Fibroblast of peridontal ligament (primary cell): ENCODE measurements around the gene SLC2A1.

Experiments
- DNase-seq: peaks from one replicate; pipeline ENCODE4 v3.0.0-alpha.2; 2010; ENCODE audit errors: extremely low read depth

The SLC2A1 gene

DNA sequence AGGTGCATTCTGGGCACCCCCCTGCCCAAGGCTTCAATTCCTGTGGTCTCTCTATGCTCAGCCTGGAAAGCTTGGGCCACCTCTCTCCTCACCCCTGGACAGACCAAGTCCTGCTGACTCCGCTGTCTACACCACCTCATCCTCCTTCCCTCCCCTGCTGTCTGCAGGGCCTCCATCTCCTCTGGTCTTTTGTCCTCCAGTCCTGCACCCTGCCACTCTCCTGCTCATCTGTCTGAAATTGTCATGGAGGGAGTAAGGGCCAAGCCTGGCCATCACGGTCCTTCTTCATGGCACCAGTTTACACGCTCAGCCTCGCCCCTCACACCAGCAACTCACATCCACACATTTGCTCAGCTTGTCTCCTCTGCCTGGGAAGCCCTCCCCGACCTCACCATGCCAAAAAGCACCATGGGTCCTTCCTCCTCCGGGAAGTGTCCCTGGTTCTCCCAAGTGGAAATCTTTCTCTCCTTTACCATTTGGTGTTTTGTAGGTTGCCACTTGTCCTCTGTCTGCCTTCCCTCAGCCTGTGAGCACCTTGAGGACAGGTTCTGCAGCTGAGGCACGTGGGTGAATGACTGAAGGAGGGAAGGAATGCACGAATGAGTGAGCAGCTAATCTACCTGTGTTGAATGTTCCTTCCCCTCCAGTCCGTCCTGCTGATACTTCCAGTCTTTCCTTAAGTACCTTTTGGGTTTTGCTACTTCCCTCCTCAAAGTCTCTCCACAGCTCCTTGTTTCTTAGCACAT lies 2.1 kb upstream of the SLC2A1 start:
- DNase-seq: no peak

DNA sequence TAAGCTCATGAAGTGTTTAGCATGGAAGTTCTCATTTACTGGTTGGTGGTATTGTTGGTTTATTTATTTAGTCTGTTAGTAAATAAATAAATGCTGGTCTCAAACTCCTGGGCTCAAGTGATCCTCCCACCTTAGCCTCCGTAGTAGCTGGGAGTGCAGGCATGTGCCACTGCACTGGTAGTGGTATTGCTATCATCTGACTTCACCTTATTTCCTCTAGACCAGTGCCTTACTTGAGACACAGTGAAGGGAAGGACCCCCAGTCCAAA lies 1.4 kb upstream of the SLC2A1 start:
- DNase-seq: no peak

DNA sequence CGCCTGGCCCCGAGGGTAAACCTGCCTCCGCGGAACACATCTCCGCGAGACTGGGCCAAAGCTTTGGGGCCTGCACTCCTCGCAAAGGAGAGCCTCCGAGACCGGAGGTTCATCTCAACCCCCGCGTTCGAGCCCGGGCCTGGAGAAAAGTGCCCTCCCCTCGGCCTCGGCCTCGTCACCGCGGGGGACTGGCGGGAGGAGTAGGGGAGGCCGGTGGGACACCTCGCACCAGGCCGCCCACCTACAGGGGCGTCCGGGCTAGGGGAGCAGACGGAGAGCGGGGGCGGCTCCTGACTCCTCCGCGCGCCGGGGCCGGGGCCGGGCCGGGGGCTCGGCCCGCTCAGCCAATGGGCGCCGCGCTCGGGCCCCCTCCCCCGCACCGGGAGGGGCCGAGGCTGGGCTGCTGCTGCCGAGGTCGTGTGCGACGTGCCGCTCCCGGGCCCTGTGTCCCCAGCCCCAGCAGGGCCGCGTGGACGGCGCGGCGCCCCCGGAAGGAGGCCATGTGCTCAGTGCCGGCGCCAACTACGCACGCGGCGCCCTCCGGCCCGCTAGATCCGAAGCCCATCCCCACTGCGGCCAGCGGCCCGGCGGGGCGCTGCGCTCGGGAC lies 684 bp downstream of the SLC2A1 start:
- DNase-seq: peak; percentile 24

DNA sequence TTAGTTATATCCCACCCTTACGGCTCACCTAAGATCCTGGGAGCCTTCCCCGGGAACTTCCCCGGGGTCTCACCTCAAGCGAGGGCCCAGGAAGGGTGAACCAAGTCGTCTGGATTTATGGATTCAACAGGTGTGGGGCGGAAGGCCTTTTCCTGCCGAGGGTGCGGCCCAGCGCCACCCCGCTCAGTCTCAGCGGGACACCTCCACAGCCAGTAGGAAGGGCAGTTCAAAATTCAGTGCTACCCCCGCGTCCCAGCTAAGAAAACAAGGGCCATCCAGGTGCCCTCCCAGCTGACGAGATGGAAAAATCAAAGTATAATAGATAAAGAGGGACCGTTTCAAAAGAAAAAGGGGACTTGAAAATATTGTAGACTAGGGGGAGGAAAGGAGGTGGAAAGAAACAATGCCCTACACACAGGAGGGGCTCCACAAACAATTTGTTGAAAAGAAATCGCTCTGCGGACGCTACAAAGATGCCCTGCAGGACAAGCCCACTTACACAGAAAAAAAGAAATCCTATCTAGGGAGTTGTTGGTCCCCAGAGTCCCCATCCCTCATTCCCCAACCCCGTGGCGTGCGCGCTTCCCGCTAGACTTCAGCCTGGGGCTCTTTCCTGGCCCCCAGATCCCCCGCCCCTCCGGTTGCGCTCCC lies 1.3 kb downstream of the SLC2A1 start:
- DNase-seq: no peak

DNA sequence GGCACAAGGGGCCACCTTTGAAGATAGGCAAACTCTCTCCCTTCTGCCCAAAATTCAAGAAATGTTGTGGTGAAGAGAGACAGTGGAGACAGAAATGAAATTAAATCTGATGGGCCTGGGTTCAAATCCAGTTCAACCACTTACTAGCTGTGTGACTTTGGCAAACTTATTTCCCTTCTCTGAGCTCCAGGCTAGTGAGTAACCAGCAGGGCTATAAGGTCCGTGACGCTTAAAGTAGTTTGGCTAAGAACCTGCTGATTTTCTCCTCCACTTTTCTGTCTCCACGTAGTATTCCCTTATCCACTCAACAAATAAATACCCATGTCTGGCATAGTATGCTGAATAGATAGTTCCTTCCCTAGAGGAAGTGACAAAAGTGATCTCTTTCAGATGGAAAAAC lies 1.9 kb downstream of the SLC2A1 start:
- no peak for DNase-seq

DNA sequence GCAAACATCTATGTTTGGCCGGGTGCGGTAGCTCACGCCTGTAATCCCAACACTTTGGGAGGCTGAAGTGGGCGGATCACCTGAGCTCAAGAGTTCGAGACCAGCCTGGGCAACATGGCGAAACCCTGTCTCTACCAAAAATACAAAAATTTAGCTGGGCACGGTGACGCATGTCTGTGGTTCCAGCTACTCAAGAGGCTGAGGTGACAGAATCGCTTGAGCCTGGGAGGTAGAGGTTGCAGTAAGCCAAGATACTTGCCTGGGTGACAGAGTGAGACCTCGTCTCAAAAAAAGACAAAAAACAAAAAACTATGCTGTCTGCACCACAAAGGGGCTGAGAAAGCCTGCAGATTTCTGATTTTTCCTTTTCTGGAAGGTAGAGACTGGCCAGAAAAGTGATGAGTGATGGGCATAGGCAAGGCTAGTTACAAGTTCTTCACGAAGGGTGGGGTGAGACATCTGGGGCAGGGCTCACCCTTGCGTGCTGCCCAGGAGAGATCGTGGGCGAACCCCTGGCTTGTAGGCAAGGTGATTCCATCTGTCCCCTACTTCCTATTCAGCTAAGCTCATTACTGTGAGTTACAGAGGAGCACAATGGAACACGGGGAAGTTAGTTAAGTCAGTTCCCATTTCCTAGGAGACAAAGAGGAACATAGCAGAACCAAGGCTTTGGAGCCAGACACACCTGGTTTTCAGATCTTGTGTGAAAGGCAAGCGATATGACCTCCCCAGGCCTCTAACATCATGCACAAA lies 3.2 kb downstream of the SLC2A1 start:
- DNase-seq: no peak

DNA sequence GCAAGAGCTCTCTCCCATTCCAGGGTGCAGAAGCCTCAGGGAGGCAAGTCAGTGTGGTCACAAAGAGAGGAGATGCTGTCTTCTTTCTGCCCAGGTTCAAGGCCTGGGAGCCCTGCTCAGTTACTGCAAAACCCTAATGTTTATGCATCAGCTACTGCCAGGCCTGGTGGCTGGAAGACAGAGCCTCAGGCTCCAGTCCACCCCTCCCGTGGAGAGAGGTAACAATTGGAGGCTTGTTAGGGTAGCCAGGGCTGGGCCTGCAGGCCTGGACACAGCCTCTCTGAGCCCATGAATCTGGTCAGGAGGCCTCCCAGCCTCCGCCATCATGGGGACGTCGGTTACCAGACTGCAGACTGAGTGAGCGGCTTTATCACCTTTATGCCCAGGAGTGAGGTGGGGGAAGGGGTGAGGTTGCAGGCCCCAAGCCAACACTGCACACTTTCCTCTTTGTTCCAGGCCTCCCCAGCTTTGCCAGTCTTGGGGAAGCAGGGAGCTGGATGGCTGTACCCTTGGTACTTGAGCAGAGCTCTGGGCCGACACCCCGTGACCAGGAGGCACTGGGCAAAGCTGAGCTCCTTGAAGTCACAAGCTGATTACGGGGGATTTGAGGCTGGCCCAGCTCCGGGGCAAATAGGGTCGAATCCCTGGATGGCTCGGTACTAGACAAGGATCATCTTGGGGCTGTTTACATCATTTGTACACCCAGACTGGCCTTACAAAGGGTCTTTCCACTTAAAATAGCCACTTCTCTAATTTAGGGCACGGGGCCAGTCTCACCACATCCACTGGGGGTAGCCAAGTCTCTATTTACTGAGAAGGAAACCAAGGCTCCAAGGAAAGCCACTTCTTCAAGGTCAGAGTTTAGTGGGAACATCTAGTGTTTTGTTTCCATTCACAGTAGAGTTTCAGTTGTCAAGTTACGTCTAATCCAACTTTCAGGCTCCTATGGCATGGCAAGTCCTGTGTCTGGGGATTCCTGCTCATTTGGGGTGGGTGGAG lies 5.2 kb downstream of the SLC2A1 start:
- no peak for DNase-seq

DNA sequence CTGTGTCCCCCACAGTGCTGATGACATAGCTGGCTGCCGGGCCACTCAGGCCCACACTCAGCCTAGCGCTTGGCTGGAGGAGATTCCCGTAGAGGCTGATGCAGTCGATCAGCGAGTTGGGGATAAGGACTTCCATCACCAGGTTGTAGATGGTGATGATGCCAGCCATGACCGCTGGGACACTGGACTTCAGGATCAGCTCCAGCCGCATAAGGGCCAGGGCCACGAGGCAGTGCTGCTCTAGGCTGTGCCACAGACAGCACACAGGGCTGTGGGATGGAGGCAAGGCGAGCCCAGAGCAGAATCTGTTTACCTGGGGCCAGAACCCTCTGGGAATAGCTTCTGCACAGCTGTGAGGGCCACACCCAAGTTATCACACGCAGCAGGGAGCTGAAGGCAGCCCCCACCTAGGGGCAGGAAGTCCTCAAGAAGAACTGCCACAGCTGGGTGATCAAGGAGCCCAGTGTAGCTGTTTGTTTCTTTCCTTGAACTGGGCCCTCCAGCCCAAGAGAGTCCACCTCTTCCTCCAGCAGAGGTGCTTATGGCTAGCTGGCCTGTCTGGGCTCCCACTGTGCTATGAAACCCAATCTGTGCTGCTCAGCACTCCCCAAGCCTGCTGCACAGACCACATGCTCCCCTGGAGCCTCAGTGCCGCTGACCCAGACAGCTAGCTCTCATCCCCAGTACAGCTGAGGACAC lies 6.2 kb downstream of the SLC2A1 start:
- DNase-seq: no peak

DNA sequence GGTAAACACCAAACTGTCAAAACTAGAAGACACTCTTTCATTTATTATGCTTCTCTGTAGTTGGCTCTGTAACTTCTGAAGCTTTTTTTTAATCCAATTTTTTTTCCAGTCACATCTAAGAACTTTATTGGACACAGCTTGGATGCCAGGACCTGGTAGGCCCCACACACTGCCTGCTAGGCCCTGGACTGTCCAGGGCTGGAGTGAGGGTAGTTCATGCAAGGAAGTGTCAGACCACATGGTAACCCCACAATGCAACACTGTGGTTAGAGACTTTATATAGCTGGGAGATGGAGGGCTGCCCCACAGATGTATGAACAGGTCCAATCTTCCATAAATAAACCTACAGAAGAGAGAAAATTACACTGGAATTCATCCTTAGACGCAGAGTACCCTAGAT lies 7.1 kb downstream of the SLC2A1 start:
- DNase-seq: no peak

DNA sequence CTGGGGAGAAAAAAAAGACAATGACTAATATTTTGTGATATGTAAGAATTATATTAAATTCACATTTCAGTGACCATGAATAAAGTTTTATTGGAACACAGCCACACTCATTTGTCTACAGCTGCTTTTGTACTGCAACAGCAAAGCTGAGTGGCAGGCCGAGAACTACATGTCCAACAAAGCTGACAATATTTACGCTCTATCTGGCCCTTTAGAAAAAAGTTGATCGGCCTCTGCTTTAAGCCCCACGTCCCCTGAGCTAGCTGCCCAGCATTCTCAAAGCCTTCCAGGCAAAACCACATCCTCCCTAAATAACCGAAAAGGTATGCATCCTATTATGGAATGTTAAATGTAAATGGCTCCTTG lies 8.6 kb downstream of the SLC2A1 start:
- DNase-seq: peak; percentile 45

DNA sequence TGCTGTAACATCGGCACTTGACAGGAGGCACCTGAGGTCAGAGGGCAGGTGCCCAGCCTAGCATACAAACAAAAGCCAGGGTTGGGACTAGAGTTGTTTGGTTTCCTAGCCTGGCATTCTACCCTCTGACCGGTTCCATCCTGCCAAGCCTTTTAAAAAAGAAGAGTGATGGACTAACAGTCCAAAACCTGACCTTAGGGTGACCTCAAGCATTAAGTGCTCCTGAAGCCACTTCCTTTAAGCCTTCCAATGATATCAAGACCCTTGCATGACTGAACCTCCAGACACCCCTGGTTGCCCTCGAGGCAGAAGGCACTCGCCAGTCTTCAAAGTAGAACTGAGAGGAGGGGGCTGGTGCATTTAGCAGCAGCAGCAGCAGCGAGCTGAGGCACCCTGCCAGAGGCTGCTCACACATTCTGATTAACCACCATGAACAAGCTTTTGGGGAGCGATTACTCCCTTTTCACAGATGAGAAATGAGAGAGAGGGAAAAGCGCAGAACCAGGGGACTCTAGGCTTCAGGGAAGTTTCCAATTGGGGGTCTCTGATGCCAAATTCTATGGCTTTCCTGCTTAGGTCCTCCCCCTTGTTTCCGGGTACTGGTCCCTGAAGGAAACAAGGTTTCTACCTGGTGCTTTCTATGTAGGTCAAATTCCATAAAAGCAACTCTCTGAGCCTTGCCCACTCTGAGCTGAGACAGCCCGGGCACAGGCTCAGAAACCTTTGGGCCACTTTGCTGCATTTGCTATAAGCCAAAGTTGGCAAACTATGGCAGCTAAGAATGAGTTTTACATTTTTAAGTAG lies 9.2 kb downstream of the SLC2A1 start:
- DNase-seq: no peak

DNA sequence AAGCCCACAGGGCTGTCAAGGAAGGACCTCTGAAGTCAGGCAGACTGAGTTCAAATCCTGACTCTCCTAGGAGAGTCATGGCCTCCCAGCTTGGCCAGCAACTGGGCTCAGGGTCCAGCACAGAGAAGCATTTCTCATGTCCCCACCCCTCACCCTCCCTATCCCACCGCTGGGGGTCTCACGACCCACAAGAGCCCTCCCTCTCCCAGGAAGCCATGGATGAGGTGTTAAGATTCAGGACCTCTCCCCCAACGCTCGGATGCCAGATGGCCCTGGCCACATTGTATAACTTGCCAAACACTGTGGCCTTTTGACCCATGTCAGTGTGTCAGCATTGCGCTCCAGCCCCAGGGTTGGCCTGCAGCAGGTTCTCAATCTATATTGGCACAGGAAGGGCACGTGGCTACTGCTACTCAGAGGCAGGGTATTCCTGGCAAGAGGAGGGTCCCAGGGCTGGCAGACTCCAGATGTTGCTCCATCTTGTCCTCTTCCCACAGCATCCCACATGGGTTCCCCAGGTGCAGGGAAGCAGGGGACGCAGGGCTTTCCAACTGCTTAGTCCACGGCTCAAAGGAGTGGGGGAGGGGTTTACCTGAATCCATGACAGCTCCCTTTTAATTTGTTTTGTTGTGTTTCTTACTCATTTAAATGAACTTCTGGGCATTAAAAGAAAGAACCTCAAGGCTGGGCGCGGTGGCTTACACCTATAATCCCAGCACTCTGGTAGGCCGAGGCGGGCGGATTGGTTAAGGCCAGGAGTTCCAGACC lies 10.5 kb downstream of the SLC2A1 start:
- no peak for DNase-seq

DNA sequence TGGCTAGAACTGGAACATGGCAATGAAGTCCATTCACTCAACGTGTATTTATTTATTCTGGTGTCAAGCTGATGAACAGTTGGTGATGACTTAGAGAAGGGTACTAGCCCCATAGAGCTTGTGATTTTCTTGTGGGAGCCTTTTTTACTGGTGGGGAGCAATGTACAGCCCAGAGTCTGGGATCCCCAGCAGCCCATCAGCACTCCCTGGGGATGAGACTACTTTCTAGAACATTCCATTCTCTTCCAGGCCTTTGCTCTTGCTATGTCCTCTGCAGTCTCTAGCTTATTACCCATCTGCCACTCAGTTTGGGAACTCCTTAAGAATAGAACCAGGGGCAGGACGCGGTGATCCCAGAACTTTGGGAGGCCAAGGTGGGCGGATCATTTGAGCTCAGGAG lies 11.6 kb downstream of the SLC2A1 start:
- no peak for DNase-seq

DNA sequence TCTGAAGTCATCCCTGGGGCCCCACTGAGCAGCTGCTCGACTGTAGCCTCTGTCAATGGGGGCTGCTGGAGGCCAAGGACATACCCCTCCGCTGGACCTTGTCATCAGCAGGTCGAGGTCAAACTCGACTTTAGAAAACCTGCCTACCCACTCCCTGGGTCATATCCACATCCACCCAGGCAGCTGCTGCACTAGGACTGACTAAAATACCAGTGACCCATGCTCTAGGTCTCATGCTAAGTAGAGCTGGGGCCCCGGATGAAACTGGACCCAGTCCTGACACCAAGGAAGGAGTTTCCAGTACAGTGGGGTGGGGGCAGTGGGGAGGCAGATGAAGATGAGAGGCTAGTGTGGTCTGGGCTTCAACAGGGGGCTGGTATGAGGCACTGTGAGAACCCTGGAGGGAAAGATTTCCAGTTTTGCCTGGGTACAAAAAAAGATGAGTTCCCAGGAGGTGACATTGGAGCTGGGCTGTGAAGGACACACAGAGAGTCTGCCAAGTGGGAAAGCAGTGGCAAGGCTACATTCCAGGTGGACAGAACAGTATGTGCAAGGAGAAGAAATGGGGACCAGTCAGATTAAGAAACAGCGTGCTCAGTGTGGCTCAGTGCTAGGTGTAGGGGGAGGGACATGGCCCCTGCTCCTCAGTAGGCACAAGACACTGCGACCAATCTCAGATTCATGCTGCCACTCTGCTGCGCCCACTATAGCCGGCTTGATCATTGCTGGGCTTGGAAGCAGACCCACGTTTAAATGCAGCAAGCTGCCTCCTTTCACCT lies 12.4 kb downstream of the SLC2A1 start:
- DNase-seq: no peak

DNA sequence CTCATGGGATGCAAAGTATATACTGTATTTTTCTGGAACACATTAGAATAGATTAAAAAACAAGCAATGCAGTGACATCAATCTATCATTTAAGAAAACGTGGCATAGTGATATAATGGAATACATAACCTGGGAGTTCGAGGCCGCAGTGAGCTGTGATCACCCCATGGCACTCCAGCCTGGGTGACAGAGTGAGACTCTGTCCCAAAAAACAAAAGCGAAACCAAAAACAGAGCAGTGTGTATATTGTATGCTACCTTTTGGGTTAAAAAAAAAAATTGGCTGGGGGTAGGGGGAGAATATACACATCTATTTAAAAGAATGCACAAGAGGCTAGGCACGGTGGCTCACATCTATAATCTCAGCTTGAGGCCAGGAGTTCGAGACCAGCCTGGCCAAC lies 13.5 kb downstream of the SLC2A1 start:
- no peak for DNase-seq

DNA sequence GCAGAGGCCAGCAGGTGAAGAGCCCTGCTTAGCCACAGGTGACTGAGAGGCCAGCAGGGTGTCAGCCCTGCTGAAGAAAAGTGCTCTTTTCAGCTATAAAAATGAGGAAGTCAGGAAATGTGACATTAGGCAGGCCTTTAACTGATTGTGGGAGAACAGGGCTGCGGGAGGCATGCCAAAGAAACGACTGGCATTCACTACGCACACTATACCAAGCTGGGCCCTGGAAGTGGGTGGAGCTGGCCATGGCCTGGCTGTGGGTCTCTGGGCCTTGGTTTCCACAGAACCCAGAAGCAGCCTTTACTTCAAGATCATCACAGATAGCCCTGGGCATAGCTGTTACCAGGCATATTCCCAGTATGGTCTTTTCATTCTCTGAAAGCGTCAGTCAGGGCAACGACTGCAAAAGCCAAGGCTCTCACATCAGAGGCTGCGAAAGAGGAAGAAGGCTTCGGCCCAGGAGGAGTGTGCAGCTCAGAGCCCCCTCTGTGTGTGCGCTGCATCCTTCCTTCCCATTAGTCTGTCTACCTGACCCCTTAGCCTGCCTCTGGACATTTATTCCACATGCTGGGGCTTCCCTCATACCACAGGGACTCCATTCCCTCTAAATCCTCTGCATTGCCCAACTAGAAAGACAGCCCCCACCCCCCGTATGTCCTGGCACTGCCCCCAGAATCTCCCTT lies 14.3 kb downstream of the SLC2A1 start:
- DNase-seq: no peak

DNA sequence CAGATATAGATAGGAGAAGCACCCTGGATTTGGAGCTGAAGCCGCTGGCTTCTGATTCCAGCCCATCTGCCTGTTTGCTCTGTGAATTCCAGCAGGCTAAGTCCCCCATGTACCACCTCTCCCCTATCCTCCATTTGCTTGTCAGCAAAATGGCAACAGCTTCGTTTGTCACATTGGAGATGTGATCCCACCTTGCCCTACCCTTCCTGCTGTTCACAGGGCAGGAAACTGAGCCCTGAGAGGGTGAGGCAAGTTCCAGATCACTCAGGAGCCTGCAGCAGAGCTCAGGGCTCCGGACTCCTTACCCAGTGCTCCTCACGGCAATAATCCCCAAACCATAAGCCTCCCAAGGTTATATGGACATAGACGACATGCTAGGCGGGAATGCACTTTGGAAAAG lies 14.9 kb downstream of the SLC2A1 start:
- DNase-seq: no peak

DNA sequence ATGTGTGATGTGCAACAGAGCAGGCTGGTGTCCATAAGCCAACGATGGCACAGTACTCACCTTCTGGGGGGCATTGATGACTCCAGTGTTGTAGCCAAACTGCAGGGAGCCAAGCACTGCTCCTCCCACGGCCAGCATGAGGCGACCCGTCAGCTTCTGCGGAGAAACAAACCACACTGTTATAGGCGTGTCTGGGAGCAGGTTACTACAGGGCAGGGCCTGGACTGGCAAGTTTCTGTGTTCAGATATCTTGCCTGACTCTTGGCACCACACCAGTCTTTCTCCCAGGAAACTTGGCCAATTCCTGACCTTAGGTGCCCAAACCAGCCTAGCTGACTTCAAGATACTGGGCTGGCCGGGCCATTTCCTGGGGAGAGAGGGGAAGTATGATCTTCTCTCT lies 15.5 kb downstream of the SLC2A1 start:
- DNase-seq: no peak
